ENCODE data around the gene LHFPL3. TPM values are rescaled to one million over a fixed set of nuclear protein-coding genes. Genes with fewer than 3 reads are reported as not detected.

Gene LHFPL3
- polyA plus RNA-seq, 1 donor = 10.0 TPM

GRCh38 chr7:104800307-104800706 lies 471.9 kb downstream of the LHFPL3 start:
- no peak for DNase-seq

DNA sequence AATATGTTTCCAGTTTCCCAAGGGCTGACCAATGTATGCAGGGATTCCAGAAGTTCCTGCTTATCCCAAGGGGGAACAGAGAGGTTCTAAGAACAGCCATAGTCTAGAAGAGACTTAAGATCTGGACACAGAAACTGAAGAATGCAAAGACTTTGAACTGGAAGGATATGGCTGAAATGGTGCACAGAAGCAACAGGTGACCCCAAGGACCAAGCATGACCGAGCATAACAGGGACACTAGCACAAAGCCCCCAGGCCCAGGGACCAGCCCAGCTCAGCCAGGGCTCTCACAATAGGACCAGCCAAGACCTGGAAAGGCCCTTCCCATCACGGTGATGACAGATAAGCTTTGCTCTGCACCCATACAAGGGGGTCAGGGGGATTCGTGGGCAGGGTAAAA lies 472.6 kb downstream of the LHFPL3 start:
- no peak for DNase-seq

DNA sequence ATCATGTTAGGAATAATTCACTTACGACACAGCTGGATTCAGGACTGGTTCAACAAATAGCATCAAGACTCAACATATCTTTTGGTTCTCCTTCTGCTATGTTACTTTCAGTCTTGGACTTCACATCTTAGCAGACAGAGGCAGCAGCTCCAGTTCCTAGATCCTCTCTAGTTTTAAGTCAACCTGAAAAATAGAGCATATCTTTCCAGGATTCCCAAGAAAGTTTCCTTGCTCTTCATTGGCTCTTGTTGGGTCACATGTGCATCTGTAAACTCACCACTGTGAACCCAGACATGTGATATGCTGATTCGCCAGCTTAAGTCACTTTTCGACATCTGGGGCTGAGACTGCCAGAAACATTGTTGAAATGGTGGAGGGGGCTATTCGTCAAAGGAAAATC lies 475.5 kb downstream of the LHFPL3 start:
- no peak for DNase-seq

GRCh38 chr7:104804696-104805095 lies 476.3 kb downstream of the LHFPL3 start:
- no peak for DNase-seq

DNA sequence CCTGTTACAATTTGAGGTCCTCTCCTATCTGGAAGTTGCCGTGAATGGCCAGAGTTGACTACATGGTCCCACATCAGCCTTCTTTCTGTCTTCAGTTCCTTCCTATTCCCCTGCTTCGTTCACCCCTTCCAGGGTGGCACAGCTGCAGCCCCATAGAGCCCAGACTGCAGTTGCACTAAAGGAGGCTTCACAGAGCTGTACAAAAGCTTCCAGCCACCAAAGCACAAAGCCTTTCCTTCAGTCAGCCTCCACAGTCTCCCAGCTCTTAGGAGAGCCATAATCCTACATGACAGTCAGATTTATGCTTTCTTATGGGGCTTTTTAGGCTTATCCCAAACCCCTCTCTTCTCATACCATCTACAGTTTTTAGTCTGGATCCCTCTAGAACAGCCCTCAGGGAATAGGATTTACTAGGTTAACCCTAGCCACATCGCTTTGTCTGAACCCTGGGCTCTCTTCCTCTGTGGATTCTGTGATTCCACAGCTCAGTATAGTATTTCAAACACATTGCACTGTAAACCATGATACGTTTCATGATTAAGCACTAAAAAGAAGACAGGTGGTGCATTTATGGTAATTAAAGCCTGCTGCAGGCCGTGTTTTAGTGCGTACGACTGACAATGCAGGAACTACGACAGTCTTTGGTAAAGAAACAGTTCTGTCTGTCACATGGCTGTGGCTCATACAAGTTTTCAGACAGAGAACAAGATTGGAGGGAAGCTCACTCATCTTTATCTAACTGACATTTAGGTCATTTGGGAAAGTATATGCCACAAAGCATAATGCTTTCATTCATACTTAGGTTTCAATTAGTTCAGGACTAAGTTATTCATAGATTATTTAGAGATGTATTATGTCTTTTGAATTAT lies 477.3 kb downstream of the LHFPL3 start:
- no peak for DNase-seq

DNA sequence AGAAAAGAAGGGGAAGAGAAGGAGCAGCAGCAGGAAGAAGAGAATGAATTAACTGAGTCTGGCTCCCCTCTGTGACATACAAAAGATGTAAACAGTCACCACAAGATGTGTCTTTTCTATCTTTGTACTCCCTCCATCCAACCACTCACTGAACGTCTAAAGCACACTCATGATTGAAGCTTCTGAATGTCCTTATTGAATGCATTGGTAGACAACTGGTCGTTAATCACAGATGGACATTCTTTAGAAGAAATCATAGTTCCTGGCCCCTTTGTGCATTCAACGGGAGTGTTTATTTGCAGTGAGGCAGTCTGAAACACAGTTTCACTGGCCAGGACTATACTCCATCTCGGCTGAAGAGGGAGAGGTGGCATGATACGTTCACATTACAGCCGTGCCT lies 479.3 kb downstream of the LHFPL3 start:
- DNase-seq = no peak

- no peak for DNase-seq
These were observed 481.5 kb downstream of the LHFPL3 start for GRCh38 chr7:104809906-104810305.

- DNase-seq = no peak
These were observed 485.7 kb downstream of the LHFPL3 start for GRCh38 chr7:104814126-104814525.

DNA sequence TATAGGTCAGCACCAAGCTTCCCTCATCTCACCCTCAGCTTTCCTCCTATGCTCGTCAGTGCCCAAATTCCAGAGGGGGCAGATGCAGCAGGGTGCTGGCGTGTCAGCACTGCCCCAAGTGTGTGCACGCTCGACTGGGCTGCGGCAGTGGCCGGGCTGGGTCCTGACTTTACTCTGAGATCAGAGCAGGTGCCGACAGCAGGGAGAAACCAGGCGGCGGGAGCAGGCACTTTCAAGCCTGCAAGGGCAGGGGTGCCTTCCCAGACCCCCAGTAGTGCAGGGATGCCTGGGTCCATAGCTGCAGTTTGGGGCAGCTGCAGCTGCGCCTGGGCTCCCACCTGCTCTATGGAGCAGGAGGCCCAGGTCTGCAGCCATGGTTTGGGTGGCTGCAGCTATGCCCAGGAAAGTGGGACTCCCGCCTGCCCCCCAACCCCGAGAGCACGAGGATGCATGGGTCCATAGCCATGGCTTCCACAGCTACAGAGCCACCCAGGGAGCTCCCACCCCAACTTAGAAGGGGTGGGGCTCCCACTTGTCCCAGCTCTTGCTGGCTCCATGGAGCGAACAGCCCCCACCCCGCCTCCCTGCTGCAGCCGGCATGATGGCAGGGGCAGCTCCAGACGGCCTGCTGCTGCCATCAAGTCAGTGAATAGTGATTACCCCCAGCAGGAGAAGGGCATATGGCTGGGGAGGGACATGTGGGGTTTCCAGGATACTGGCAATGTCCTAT lies 486.4 kb downstream of the LHFPL3 start:
- DNase-seq = no peak

GRCh38 chr7:104816537-104816936 lies 488.1 kb downstream of the LHFPL3 start:
- DNase-seq = no peak

GRCh38 chr7:104818961-104819880 lies 490.8 kb downstream of the LHFPL3 start:
- no peak for DNase-seq

DNA sequence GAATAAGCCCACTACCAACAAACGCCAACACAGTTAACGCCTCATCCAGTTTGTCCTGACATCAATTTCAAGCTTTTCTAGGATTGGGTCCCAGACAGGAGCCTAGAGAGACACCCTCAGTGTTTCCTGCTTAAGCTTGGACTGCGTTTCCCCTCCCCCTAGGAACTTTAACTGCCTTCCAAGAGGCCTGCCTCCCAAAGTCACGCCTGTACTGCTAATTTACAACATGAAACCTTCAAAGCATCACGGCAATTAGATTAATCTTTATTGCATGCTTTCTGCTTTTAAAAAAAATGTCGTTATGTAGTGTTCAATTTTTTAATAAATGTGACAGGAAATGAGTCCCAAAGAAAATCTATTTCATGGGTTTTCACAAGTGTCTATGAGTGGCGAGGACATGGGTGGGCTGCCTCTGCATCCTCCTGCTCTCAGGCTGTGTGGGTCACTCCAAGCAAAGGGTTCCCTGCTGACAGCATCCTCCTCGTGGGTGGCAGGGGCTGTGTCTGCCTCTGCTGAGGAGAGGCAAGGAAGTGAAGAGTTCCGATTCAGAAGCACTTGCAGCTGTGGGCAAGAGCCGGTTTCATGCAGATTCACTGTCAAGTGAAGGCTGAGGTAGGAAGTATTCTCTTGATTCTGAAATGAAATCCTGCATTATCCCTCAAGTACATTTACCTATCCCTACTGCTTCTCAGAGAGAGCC lies 492.6 kb downstream of the LHFPL3 start:
- DNase-seq = no peak

DNA sequence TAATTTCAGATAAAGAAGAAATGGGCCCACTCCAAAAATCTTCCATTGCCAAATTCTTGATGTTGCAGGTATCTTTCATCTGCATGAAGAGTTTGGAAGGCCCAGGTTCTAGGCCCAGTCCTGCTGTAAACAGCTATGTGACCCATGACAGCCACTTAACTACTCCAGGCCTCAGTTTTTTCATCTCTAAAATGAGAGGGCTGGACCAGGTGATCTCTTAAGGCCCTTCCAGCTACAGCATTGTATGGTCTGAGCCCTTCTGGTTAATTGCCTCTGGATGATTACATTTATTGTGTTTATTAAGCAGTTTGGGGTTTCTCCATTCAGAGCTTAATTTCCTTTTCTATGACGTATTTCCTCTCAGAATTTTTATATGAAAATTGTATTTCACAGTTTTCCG lies 494.8 kb downstream of the LHFPL3 start:
- DNase-seq = no peak

DNA sequence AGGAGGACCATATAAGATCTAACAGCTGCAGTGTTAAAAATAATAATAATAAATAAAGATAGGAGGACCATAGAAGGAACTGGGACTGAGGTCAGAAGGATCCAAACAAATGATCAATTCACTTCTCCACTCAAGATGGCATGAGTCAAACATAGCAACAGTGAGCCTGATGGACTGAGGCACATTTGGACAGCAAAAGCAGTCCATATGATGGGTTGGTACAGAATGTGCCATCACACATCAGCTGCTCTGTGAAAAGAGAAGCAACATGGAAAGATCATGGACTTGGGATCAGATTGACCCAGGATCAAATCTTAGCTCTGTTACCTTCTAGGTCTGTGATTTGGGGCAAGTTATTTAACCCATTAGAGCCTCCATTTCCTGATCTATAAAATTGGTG lies 496.7 kb downstream of the LHFPL3 start:
- no peak for DNase-seq

- no peak for DNase-seq
These were observed 497.7 kb downstream of the LHFPL3 start for GRCh38 chr7:104826135-104826534.

DNA sequence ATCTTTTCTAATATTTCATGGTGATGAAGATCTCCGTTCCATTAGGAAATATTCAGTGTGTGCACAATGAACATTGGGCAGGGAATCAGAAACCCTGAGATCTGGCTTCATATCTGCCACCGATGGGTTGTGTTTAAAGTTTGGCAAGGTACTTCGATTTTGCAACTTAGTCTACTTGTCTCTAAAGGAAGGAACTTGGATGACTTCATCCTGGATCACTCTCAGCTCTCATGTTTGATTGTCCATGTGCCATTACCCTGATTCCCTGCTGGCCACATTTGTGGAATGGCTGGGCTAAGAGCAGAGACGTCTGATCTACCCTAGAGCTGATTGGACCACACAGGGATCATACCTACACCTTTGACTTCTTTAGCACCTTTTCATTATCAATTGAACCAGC lies 508.6 kb downstream of the LHFPL3 start:
- DNase-seq = no peak

GRCh38 chr7:104838537-104839299 lies 510.3 kb downstream of the LHFPL3 start:
- no peak for DNase-seq

- DNase-seq = no peak
These were observed 511.4 kb downstream of the LHFPL3 start for GRCh38 chr7:104839842-104840241.

DNA sequence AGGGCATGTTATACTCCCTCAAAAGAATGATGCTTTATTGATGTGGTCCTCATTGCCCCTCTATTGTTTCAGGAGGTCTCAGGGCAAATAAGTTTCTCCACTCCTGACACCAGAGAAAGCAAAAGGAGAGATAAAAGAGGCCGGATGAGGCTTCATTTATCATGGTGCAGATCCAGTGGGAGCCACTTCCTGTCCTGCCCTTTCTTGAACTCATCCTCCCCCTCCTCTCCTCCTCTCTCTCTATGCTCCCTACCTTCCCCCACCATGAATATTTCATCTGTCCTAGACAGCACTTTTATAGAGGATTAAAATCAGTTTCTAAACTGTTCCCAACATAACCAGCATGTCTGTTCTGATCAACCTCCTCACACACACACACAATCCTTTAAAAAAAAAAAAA lies 513.4 kb downstream of the LHFPL3 start:
- DNase-seq = no peak

DNA sequence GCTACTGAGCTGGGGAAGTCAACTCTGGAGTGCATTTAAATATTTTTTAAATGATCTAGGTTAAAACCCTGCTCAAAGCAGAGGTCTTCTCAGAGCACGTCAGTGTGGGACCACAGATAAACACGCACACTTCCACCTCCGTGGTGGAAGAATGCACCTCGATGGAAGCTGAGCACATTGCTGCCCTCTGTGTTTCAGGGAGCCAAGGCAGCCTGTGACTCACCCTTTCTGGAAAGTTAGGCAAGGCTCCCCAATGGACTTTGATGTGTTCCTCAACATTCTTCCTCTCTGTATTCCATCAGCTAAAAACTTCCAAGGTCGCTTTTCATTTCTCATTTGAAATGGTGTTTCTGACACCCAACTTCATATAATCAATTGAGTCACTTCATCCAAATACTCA lies 514.8 kb downstream of the LHFPL3 start:
- DNase-seq = no peak

- DNase-seq = no peak
These were observed 517.2 kb downstream of the LHFPL3 start for GRCh38 chr7:104845557-104845956.

Measured in left kidney (tissue), 2 donors.